Activated CD4-positive, alpha-beta T cell treated with anti-CD3 and anti-CD28 coated beads for 1 hour (primary cell): ENCODE results near the gene SPINK8.
"Not testable (repeated sequence)": the region's sequence is repeated elsewhere in the genome, so short reads cannot be mapped to it uniquely, and the experiment has no call there.

Experiments
- DNase-seq: peaks from one replicate; pipeline ENCODE4 v3.0.0-alpha.2; 2020

The SPINK8 gene

GRCh38 chr3:48276911-48277641, 56.4 kb downstream of the SPINK8 start:
- DNase-seq: no peak

DNA sequence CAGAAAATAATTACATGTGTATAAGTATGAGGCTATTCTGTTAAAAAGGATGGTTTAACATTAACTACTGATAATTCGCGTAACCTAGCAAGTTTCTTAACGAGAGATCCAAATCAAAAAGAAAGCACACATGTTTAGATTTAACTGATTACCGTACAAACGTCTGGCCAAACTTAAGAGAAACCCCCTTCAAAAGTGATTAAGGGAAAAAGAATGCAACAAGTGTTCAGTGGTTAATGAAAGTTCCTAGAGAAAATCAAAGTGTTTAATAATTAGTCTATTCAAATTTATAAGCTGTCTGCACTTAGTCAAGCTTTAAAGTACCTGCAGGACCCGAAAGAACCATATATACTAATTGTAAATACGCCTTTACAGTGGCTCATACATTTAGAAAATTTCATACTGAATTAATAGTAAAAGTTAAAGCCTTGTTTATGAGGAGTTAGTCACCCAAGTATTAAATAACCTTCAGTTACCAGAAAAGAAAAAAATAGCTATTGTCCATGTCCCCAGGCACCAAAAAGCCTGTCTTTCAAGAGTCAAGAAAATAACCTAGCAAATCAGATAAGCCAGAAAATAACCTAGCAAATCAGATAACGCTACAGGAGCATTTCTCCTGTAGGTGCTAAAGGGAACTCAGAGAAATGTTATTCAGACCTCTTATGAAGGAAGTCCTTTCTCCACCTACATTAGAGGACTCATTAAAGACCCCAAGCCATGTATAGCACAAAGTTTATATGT, 58.0 kb downstream of the SPINK8 start:
- no peak for DNase-seq

DNA sequence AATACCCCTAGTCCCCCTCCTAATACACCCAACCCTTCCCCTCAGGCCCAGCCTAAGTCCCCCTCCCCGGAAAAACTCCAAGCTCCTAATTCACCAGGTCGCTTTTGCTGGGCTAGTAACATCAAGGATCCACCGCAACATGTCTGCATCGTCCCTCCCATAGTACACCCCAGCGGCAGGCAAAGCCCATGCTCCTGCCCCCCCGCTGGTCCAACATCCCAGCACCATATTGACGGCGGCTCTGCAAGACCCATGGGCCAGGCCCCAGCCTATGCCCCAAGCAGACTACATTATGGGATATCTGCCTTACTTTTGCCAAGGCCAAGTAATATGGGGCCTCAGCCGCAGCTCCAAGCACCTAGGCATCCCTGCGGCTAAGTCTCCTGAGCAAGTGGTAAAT, 59.0 kb downstream of the SPINK8 start:
- no peak for DNase-seq

GRCh38 chr3:48273594-48274211, 59.8 kb downstream of the SPINK8 start:
- peak; percentile 32 for DNase-seq

- DNase-seq: no peak
These were observed 61.5 kb downstream of the SPINK8 start for GRCh38 chr3:48271763-48272498.

DNA sequence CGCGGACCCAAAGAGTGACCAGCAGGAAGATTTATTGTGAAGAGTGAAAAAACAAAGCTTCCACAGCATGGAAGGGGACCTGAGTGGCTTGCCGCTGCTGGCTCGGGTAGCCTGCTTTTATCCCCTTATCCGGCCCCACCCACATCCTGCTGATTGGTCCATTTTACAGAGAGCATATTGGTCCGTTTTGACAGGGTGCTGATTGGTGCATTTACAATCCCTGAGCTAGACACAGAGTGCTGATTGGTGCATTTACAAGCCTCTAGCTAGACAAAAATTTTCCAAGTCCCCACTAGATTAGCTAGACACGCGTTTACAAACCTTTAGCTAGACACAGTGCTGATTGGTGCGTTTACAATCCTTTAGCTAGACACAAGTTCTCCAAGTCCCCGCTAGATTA, 62.2 kb downstream of the SPINK8 start:
- not testable (repeated sequence) for DNase-seq

- no peak for DNase-seq
These were observed 63.2 kb downstream of the SPINK8 start for GRCh38 chr3:48270306-48270705.

GRCh38 chr3:48269592-48269991, 63.9 kb downstream of the SPINK8 start:
- no peak for DNase-seq

DNA sequence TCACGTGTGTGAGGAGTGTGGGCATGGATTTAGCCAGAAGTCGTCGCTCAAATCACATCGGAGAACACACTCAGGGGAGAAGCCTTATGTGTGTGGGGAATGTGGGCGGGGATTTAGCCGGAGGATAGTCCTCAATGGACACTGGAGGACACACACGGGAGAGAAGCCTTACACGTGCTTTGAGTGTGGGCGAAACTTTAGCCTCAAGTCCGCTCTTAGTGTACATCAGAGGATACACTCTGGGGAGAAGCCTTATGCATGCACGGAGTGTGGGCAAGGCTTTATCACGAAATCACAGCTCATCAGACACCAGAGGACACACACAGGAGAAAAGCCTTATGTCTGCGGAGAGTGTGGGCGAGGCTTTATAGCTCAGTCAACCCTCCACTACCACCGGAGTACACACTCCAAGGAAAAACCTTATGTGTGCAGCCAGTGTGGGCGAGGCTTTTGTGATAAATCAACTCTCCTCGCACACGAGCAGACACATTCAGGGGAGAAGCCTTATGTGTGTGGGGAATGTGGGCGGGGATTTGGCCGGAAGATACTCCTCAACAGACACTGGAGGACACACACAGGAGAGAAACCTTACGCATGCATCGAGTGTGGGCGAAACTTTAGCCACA, 64.4 kb downstream of the SPINK8 start:
- DNase-seq: peak; percentile 11

GRCh38 chr3:48268381-48268935, 65.0 kb downstream of the SPINK8 start:
- peak; percentile 70 for DNase-seq

GRCh38 chr3:48267782-48268181, 65.7 kb downstream of the SPINK8 start:
- no peak for DNase-seq

DNA sequence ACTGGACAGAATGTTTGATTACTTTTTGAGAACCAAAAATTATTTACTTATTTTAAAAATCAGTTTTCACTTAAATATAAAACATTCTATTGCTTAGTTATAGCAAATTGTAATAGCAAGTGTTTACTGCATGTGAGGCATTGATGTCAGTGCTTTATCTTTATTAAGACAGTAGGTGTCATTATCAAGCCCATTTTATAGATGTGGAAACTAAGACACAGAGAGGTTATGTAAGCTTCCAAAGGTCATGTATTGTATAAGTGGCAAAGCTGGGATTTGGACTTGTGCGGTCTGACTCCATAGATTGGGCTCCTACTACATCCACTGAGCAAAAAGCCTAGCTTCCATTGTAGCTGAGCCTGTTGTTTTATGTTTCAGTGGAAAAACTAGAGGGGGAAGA, 74.9 kb downstream of the SPINK8 start:
- no peak for DNase-seq
